GM12873 (cell line): ENCODE results near the gene GATC.

Source experiments
- TF ChIP-seq, protein P1 (sequence below): IDR thresholded peaks from 2 replicates; pipeline ENCODE4 v1.5.1; 2012; ENCODE audit warnings: low read depth, mild to moderate bottlenecking, moderate library complexity, low read length, control low read depth; ENCODE audit not compliant: insufficient read depth; ENCODE audit errors: missing control alignments

The GATC gene

GRCh38 chr12:120479458-120479857 lies 33.2 kb downstream of the GATC start:
- TF ChIP-seq, protein P1, sequence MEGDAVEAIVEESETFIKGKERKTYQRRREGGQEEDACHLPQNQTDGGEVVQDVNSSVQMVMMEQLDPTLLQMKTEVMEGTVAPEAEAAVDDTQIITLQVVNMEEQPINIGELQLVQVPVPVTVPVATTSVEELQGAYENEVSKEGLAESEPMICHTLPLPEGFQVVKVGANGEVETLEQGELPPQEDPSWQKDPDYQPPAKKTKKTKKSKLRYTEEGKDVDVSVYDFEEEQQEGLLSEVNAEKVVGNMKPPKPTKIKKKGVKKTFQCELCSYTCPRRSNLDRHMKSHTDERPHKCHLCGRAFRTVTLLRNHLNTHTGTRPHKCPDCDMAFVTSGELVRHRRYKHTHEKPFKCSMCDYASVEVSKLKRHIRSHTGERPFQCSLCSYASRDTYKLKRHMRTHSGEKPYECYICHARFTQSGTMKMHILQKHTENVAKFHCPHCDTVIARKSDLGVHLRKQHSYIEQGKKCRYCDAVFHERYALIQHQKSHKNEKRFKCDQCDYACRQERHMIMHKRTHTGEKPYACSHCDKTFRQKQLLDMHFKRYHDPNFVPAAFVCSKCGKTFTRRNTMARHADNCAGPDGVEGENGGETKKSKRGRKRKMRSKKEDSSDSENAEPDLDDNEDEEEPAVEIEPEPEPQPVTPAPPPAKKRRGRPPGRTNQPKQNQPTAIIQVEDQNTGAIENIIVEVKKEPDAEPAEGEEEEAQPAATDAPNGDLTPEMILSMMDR: no peak

GRCh38 chr12:120480211-120480610 lies 34.0 kb downstream of the GATC start:
- TF ChIP-seq, protein P1: no peak

DNA sequence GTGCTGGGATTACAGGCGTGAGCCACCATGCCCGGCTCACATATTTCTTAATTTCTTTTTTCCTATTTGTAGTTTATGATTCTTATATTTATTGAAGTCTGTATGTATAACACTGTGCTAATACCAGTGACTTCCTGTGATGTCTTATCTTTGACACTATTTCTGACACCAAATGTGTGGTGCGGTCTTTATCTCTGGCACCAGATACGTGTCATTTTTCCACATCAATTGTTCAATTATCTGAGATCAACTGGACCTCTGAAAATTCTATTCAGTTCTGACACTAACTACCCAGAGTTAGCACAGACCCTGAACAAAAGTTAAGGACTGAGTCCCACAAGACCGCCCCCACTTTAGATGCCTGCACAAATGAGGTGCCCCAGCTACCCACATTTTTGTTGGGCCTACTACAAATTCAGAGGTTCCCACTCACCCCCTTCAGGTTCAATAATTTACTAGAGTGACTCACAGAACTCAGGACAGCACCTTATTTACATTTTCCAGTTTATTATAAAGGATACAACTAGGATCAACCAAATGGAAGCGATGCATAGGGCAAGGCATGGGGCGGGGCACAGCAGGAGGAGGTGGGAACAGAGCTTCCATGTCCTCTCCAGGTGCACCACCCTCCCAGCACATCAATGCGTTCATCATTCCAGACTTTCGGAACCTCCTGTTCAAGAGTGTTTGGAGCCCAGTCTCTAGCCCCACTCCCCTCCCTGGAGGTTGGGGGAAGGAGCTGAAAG lies 35.0 kb downstream of the GATC start:
- TF ChIP-seq, protein P1: no peak

DNA sequence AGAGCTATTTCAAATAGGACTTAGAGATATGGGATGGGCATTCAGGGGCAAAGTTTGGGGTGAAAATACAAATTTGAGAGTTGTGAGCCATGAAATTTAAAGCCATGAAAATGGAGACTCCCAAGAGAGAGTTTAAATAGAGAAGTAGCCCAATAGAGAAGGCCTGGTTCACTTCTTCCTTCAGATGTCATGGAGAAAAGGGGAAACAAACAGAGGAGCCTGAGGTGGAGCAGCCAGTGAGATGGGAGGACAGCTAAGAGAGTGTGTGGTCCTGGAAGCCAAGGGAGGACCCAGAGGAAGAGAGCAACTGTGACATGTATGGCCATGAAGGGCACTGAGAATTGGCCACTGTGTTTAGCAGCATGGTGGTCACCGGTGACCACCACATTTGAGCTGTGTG lies 37.4 kb downstream of the GATC start:
- TF ChIP-seq, protein P1: no peak

DNA sequence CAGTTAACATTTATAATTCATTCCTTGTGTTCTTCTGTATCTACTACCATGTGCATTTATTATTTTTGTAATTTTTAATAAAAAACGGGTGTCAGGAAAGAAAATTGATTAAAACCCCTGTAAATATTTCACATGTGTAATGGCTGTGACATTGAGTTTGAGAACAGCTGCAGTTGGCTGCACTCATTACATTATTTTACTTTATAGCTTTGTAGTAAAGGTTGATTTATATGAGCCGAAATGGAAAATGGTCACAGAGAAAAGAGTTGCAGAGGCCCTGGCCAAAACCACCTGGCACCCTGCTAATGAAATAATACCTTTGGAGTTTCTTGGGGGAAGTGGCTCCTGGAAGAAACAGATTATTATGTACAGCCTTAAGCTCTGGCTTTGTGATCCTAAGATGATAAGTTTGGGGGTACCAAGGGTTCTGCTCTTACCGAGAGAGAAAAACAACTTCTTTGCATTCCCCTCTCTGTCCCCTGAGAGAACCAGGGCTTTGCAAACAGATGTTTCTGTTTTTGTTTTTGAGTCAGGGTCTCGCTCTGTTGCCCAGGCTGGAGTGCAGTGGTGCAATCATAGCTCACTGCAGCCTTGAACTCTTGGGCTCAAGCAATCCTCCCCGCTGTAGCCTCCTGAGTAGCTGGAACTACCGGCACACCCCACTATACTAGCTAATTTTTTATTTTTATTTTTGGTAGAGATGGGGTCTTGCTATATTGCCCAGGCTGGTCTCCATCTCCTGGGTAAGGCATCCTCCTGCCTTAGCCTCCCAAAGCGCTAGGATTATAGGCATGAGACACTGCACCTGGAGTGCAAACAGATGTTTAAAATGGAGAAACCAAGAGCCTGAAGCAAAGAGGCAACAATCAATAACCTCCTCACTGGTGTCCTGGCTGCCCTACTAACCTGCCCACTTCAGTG lies 40.0 kb downstream of the GATC start:
- TF ChIP-seq, protein P1: no peak

- TF ChIP-seq, protein P1: no peak
Observed at GRCh38 chr12:120488057-120488640, 41.9 kb downstream of the GATC start.

DNA sequence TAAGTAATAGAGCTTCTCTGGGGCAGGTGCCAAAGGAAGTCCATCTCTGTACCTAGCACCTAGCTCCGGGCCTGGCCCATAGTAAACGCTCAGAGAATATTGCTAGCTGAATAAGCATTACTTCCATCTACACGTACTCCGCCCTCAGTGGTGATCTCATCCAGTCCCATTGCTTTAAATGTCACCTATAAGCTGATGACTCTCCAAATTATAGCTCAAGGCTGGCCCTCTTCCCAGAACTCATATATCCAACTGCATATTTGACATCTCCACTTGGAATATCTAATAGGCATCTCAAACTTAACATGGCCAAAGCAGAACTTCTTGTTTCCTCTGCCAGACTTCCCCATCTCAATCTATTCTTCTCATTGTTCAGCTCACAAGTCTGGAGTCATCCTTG lies 42.8 kb downstream of the GATC start:
- TF ChIP-seq, protein P1: no peak
